Stimulated activated CD8-positive, alpha-beta memory T cell treated with anti-CD3 and anti-CD28 coated beads, Interleukin-2, amount 100 ng/mL, for 1 hour (primary cell): ENCODE measurements around the gene SLC17A3.

Experiments used
- DNase-seq, 2 donors: peaks; one replicate each; pipeline ENCODE4 v3.0.0-alpha.2; 2020; ENCODE audit warnings: low read depth in 2 of 2

SLC17A3 gene

DNA sequence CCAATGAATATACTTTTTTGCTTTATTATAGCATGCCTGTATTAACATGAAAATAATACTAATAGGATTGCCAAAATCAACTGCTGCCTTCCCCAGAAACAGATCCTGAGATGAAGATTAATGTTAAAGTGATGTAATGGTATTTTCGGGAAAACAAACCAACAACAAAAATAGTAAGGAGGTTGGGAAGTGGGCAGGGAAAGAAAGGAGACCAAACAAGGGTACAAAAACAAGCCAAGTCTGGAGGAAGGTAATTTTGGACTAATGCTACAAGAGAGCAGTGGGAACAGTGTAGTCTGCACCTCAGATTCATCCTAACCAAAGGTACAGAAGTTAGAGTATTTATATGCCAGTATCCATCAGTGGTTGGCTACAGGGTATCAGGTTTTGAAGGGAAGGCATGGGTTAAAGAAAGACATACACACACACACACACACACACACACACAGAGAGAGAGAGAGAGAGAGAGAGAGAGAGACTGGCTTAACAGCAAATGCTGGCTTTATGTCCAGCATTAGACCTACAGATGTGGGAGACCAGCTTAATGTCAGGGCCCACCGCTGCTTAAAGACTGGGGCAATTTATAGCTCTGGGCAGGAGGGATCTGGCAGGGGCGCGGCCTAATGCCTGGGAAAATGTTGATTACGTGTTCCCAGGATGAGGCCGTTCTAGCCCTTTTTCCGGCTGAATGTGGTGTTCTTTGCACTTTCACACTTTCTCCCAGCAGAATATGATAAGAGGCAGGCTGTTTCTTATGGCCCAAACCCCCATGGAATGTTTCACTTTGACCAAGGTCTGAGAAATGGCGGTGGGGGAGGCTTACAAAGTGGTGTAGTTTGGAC, 38.4 kb downstream of the SLC17A3 start:
- DNase-seq: no peak

DNA sequence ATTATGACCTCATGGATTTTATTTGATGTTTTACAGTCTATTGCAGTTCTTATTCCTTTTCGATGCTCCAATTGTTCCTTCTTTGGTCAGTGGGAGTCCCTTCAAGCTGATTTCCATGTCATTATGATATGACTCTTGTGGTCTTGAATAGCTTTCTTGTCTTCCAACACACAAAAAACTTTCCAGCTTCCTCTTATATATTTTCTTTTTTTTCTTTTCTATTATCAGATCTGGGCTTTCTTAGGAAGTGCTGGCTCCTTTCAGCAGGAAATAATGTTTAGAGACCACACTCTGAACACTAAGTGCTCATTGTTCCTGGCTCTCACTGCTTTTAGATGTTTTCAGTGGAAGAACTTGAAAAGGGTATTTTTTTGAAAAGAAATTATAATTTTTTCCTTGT, 39.1 kb downstream of the SLC17A3 start:
- no peak for DNase-seq

DNA sequence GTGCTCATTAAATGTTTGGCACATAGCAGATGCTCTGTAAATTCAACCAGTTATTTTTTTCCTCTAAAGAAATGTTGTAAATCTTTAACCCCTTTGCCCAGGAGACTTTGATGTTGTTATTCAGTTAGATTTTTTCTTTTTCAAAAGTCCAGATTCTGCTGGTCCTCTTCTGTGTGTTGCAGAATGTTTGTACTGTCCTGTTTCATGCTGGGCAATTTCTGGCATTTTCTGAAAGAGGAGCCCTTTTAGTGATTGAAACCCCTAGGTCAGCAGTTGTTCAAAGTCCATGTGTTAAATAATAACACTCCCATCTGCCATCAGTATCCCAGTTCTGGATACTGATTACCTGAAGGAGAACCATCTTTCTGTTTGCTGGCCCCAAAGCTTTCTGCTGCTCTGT, 40.9 kb downstream of the SLC17A3 start:
- no peak for DNase-seq

DNA sequence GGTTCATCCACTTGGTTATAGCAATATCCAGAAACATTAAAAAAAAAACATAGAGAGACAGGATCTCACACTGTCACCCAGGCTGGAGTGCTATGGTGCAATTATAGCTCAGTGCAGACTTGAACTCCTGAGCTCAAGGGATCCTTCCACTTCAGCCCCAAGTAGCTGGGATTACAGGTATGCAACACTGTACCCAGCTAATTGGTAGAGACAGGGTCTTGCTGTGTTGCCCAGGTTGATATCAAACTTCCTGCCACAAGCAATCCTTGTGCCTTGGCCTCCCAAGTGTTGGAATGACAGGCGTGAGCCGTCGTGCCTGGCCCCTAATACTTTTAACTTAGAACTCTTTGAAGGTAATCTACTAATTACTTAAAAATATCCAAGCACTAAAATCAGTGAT, 41.4 kb downstream of the SLC17A3 start:
- DNase-seq: no peak

DNA sequence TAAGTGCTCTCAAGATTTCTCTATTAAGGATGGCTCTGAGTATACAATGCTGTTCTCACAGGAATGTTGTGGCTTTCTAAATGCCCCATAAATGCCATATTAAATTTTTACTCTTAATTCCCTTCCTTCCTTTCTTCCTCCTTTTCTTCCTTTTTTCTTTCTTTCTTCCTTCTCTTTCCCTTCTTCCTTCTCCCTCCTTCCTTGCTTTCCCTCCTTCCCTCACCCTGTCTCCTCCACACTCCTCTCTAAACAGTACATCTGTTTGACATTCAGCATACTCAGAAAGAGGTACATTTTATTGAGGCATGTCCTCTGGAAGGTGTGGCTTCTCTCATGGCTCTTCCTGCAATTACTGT, 41.8 kb downstream of the SLC17A3 start:
- DNase-seq: no peak

DNA sequence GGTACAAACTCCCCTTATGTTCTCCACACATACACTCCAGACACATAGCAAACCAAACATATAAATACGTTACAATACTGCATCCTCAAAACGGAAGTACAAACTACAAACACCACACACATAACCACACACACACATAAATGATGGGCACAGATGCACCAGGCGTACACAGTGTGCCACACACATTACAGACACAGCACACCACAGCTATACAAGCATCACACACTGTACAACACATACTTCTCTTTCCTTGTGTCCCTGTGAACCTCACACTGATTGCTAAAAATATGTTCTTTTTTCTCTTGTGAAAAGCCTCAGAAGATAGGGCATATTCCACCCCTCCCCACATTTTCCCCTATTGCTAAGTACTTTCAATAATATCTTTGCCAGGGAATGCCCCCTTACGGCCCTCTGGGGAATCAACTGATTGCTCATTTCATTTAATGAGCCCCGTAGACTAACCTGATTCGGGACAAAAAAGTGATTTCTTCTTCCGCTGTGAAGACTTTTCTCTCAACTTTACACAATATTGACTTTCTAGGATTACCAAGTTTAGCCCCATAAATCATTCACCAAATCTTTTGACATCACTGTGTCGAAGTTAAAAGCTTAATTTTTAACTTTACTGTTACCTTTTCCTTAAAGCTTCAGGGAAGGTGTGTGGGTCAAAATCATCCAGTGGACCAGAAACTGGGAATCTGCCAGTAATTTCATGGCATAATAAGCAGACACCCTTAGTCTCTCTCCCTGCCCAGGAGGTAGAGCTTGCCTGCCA, 42.3 kb downstream of the SLC17A3 start, which contains the start of gene SLC17A1:
Gene SLC17A1, minus strand, starts transcription at position 521 of the 775 bp plus-strand sequence. CDS start 1,495 bp downstream, outside the sequence.
- DNase-seq: no peak

DNA sequence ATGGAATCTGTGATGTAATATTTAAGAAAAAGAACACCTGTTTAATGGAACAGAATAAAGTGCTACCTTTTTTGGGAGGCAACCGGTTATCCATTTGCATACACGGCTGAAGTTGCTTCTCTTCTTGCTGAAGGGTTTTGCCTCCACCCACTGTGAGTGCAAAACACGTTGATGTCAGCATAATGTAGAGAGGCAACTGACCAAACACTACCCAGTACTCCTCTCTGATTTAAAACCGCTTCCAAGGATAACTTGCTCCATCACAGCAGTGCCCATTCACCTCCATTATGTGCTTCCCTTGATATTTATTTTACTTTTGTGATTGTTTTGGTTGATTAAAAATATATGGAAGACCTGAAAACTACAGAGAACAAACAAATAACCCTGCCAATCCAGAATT, 43.6 kb downstream of the SLC17A3 start:
- DNase-seq: no peak

DNA sequence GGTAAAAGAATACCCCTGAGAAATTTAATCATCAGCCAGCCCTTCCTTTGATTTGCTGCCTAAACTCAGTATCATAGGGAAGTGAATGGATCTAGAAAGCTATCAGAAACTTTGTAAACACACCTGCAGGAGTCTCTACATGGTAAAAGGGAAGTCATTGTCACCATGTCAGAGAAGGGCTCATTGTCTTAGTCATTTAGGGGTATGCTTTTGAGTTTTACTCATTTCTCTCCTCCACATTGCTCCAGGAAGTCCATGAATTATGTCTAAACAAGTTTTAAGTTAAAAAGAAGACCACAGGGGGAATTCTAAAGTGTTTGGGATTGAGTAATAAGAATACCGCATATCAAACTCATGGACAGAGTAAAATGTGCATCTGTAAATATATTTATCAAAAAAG, 44.7 kb downstream of the SLC17A3 start:
- DNase-seq: no peak

DNA sequence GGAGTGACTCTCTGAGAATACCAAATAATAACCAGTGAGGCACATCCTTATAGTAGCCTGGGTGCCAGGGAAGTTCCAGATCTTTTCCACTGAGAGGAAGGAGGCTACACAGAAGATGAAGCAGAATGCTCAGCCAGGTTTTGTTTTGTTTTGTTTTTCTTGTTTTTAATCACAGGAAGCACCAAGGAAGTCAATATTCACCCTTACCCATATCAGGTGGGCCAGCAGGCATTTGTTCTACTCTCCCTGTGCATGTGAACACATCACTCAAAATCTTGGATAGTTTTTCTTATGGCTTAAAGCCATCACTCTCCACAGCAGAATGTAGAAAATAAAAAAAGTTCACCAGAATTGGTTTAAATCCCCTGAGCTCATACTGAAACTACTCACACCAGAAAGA, 52.7 kb downstream of the SLC17A3 start:
- DNase-seq: no peak

DNA sequence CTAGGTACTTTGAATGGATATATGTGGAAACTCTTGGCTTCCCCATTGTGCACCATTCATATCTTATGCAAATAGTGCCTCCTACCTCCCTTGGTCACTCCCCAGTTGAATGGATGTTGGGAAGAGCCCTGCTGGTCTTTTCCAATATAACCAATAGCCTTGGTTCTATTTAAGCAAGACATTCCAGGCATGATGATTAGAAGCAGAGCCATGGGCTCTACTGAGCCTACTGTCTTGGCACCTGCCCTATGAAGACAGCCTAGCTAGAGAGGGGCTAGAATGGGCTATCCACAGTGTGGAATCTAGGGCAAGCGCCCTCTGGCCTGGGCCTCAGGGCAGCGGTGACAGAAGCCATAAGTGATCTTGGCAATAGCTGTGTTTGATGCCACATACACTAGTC, 57.8 kb downstream of the SLC17A3 start:
- DNase-seq: no peak

DNA sequence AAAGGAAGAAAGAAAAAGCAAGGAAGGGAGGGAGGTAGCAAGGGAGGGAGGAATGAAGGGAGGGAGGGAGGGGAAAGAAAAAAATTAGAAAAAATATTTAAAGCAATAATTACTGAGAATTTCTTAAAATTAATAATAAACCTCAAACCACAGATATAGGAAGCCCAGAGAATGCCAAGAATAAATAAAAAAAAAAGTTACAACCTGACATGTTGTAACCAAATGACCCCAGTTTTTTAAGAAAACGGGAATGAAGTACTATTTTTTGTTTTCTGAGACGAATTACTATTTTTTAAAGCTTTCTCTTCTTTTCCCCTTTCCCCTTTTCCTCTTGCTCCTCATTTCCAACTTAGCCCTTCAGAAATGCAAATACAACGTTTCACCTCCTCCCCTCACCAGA, 58.8 kb downstream of the SLC17A3 start:
- DNase-seq: no peak

DNA sequence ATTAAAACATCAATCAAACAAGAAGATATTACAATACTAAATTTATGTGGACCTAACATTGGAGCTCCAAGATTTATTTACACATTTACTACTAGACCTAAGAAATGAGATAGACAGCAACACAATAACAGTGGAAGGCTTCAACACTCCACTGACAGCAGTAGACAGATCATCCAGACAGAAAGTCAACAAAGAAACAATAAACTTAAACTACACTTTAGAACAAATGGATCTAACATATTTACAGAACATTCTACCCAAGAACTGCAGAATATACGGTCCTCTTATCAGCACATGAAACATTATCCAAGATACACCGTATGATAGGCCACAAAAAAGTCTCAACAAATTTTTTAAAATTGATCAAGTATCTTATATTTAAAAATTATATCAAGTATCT, 69.2 kb downstream of the SLC17A3 start:
- DNase-seq: no peak

DNA sequence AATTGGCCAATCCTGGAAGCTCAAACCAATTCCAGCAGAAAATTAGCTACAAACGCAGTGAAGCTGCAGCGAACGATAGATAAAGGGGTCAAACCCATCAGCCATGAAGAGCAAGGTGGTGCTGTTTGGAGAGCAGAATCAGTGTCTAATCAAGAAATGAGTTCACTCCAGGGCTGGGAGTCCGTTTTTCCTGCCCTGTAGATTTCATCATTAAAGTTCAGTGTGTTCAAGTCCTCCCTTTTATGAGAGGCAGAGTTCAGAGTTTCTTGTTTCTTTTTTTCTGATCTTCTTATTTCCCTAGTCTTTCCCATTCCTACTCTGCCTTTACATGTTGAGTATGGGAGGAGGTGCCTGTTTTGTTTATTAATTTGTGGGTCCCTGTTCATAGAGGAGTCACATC, 72.6 kb downstream of the SLC17A3 start:
- no peak for DNase-seq
